HEK293 (cell line): ENCODE results near the gene PRKACB.

Source experiments
- CTCF ChIA-PET: fragments of 350-600 bp; formaldehyde crosslinking; extraction: SDS; loops from one replicate; lab custom pipeline; 2021; ENCODE audit warnings: antibody characterized with exemption; lab: Yijun Ruan, JAX
- POLR2A ChIA-PET: fragments of 300-600 bp; formaldehyde crosslinking; extraction: SDS; loops from one replicate; lab custom pipeline; 2020; ENCODE audit warnings: antibody characterized with exemption, inconsistent platforms; lab: Yijun Ruan, JAX
- H3K27ac ChIP-seq: fragments of 200-500 bp; sonication (Bioruptor generic); 2 replicates; pipeline ENCODE4 v1.5.1; 2014; ENCODE audit warnings: low read depth, low read length, control low read depth, inconsistent platforms; ENCODE audit errors: extremely low read depth
- H3K36me3 ChIP-seq, 2 experiments: fragments of 200-500 bp in 1 of 2; sonication (Bioruptor generic) in 1 of 2; 1 replicate in 1 of 2; 2 replicates in 1 of 2; pipeline ENCODE4 v1.5.1; 2014 to 2017; ENCODE audit warnings: inconsistent platforms in 2 of 2, low read length in 2 of 2; ENCODE audit not compliant: control insufficient read depth in 2 of 2, insufficient read depth in 1 of 2
- H3K4me1 ChIP-seq: fragments of 200-500 bp; sonication (Bioruptor generic); 2 replicates; pipeline ENCODE4 v1.5.1; 2014; ENCODE audit warnings: mild to moderate bottlenecking, low read length, inconsistent platforms; ENCODE audit not compliant: control insufficient read depth, insufficient read depth
- H3K4me3 ChIP-seq: 2 replicates; pipeline ENCODE4 v1.5.1; 2011; ENCODE audit warnings: low read depth, mild to moderate bottlenecking, control low read depth, low read length, moderate library complexity
- H3K9me3 ChIP-seq: fragments of 200-500 bp; sonication (Bioruptor generic); 2 replicates; pipeline ENCODE4 v1.5.1; 2014; ENCODE audit warnings: low read depth, low read length, inconsistent platforms; ENCODE audit not compliant: control insufficient read depth, insufficient read depth
- KLF10 ChIP-seq: fragments of 450-650 bp; IDR thresholded peaks from 2 replicates; pipeline ENCODE4 v1.5.1; 2018; ENCODE audit warnings: missing biosample characterization, mild to moderate bottlenecking, missing genetic modification characterization
- SETDB1 ChIP-seq: IDR thresholded peaks from one replicate; pipeline ENCODE4 v1.6.1; 2017; ENCODE audit warnings: mild to moderate bottlenecking, low read length, moderate library complexity, mixed read lengths; ENCODE audit not compliant: insufficient read length
- SP7 ChIP-seq: fragments of 450-650 bp; formaldehyde crosslinking; IDR thresholded peaks from 2 replicates; pipeline ENCODE4 v1.5.1; 2016; ENCODE audit warnings: missing biosample characterization, missing genetic modification characterization
- ZEB2 ChIP-seq: fragments of 450-650 bp; formaldehyde crosslinking; IDR thresholded peaks from 2 replicates; pipeline ENCODE4 v1.5.1; 2016; ENCODE audit warnings: missing biosample characterization, missing genetic modification characterization
- ZNF155 ChIP-seq: fragments of 450-650 bp; formaldehyde crosslinking; IDR thresholded peaks from 2 replicates; pipeline ENCODE4 v1.5.1; 2016; ENCODE audit warnings: missing biosample characterization, missing genetic modification characterization
- ZNF157 ChIP-seq: fragments of 450-650 bp; formaldehyde crosslinking; IDR thresholded peaks from 2 replicates; pipeline ENCODE4 v1.5.1; 2016; ENCODE audit warnings: missing biosample characterization, missing genetic modification characterization
- ZNF324 ChIP-seq: fragments of 450-650 bp; formaldehyde crosslinking; IDR thresholded peaks from 2 replicates; pipeline ENCODE4 v1.5.1; 2016; ENCODE audit warnings: missing biosample characterization, missing genetic modification characterization
- ZNF398 ChIP-seq: fragments of 450-650 bp; formaldehyde crosslinking; IDR thresholded peaks from 2 replicates; pipeline ENCODE4 v1.5.1; 2017; ENCODE audit warnings: missing biosample characterization, missing genetic modification characterization
- ZNF449 ChIP-seq: fragments of 450-650 bp; formaldehyde crosslinking; IDR thresholded peaks from 2 replicates; pipeline ENCODE4 v1.5.1; 2017; ENCODE audit warnings: missing biosample characterization, mild to moderate bottlenecking, missing genetic modification characterization, moderate library complexity
- ZNF473 ChIP-seq: fragments of 450-650 bp; formaldehyde crosslinking; IDR thresholded peaks from 2 replicates; pipeline ENCODE4 v1.5.1; 2017; ENCODE audit warnings: missing biosample characterization, missing genetic modification characterization
- ZNF704 ChIP-seq: fragments of 450-650 bp; formaldehyde crosslinking; IDR thresholded peaks from 2 replicates; pipeline ENCODE4 v1.5.1; 2016; ENCODE audit warnings: missing biosample characterization, missing genetic modification characterization
- ZNF747 ChIP-seq: fragments of 450-650 bp; formaldehyde crosslinking; IDR thresholded peaks from 2 replicates; pipeline ENCODE4 v1.5.1; 2016; ENCODE audit warnings: missing biosample characterization, missing genetic modification characterization
- ZNF768 ChIP-seq: fragments of 450-650 bp; formaldehyde crosslinking; IDR thresholded peaks from 2 replicates; pipeline ENCODE4 v1.5.1; 2018; ENCODE audit warnings: missing biosample characterization, mild to moderate bottlenecking, missing genetic modification characterization
- ZNF843 ChIP-seq: fragments of 450-650 bp; formaldehyde crosslinking; IDR thresholded peaks from 2 replicates; pipeline ENCODE4 v1.5.1; 2016; ENCODE audit warnings: missing biosample characterization, missing genetic modification characterization
- ZSCAN4 ChIP-seq: fragments of 450-650 bp; formaldehyde crosslinking; IDR thresholded peaks from 2 replicates; pipeline ENCODE4 v1.5.1; 2017; ENCODE audit warnings: missing biosample characterization, missing genetic modification characterization
- TF ChIP-seq, protein P1 (sequence below): fragments of 450-650 bp; formaldehyde crosslinking; IDR thresholded peaks from 2 replicates; pipeline ENCODE4 v1.5.1; 2016; ENCODE audit warnings: missing biosample characterization, missing genetic modification characterization

The PRKACB gene

DNA sequence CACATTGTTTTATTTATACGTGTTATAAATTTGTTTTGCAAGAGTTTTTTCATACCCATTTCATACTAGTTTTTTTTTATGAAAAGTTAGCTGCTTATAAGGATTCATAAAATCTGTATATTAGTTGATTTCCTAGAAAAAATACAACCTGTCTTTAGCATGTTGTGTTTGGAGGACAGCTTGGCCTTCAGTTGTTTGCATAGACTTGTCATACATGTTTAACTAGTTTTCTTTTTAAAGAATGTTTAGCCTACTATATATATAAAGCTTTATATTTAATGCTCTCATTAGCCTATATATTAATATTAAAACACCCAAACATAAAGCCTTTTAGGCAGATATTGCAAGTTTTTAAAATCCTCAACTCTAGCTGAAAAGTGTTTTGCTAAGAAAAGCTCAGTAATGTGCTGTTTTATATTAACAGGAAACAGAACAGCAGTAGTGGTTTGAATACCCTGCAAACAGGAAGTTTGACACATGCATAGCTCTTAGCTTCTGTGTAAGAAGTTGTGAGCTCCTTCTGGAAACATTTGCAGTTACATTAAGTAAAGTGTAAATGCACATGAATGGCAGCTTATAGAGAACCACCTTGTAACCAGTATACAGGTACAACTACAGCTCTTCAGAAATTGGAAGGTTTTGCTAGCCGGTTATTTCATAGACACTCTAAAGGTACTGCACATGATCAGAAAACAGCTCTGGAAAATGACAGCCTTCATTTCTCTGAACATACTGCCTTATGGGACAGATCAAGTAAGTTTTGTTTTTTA, at the start of gene PRKACB:
Gene PRKACB, plus strand, starts transcription at position 476 of the 770 bp plus-strand sequence. Its CDS starts 91 bp downstream, at position 567.
- Histone ChIP-seq H3K9me3 (no peaks in the 10 kb centered on the region), H3K4me1 (no peaks in the 10 kb centered on the region), H3K4me3 (no peak within 1 kb of the TSS), H3K36me3 (no peaks in the 10 kb centered on the region), H3K27ac (no peak within 1 kb of the TSS)
- TF ChIP-seq ZNF157 (tag by site-specific recombination) (no peak), ZNF324 (tag by site-specific recombination) (no peak), ZSCAN4 (tag by site-specific recombination) (no peak), SP7 (tag by site-specific recombination) (no peak)
- ChIA-PET CTCF (interaction anchor here (0.5 to 2.7 kb wide), 8 partner anchors 22 to 610 kb away, joined by 3 to 17 read pairs (median 3); no protein-coding TSS in a partner anchor), POLR2A (no interaction called here)

DNA sequence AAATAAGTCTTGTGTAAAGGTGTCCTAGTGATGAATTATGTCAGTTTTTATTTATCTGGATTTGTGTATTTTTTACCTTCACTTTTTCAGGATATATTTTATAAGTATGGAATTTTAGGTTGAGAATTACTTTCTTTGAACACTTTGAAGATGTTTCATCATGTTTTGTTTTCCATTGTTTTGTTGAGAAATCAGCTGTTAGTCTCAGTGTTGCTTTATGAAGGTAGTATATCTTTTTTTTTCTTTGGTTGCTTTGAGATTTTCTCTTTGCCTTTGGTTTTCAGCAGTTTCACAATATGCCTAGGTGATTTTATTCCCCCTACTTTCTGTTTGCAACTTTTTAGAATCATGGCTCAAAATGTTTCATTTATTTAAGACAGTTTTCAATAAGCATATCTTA, 48.8 kb upstream of the PRKACB start:
- TF ChIP-seq SETDB1: peak; percentile 72
- TF ChIP-seq, protein P1, sequence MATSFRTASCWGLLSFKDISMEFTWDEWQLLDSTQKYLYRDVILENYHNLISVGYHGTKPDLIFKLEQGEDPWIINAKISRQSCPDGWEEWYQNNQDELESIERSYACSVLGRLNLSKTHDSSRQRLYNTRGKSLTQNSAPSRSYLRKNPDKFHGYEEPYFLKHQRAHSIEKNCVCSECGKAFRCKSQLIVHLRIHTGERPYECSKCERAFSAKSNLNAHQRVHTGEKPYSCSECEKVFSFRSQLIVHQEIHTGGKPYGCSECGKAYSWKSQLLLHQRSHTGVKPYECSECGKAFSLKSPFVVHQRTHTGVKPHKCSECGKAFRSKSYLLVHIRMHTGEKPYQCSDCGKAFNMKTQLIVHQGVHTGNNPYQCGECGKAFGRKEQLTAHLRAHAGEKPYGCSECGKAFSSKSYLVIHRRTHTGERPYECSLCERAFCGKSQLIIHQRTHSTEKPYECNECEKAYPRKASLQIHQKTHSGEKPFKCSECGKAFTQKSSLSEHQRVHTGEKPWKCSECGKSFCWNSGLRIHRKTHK (tag by site-specific recombination): no peak
- CTCF ChIA-PET: interaction anchor here (0.9 kb wide), 1 partner anchor 15 kb away, joined by 5 read pairs; no protein-coding TSS in a partner anchor

GRCh38 chr1:84096176-84096575, 47.9 kb upstream of the PRKACB start:
- CTCF ChIA-PET: no interaction called here
- no peak overlapping the region for H3K27ac ChIP-seq
- no peak overlapping the region for H3K4me3 ChIP-seq
- TF ChIP-seq ZNF768 (tag by site-specific recombination): no peak
- no peak for TF ChIP-seq ZNF704 (tag by site-specific recombination)
- no peak for TF ChIP-seq KLF10 (tag by site-specific recombination)
- TF ChIP-seq ZNF843 (tag by site-specific recombination): no peak
- TF ChIP-seq ZNF398 (tag by site-specific recombination): no peak
- TF ChIP-seq ZNF473 (tag by site-specific recombination): no peak
- TF ChIP-seq ZEB2: no peak
- TF ChIP-seq ZNF747 (tag by site-specific recombination): no peak
- no peak for TF ChIP-seq ZNF449 (tag by site-specific recombination)
- no peak for TF ChIP-seq ZNF155 (tag by site-specific recombination)
- TF ChIP-seq, all 188 proteins: peak for 0
- POLR2A ChIA-PET: no interaction called here
- H3K9me3 ChIP-seq: no peaks in the 10 kb centered on the region
- H3K36me3 ChIP-seq: no peaks in the 10 kb centered on the region
- H3K4me1 ChIP-seq: no peaks in the 10 kb centered on the region

More for the DNA sequence above, 48.8 kb upstream of the PRKACB start:
- Histone ChIP-seq H3K9me3 (no peaks in the 10 kb centered on the region), H3K27ac (no peak overlapping the region), H3K4me1 (peaks cover 2% of the 10 kb centered on the region; the same call in 1 of the 2 replicates), H3K36me3 (no peaks in the 10 kb centered on the region), H3K4me3 (no peak overlapping the region)
- POLR2A ChIA-PET: no interaction called here
